Endothelial cell of umbilical vein (primary cell): Measurements from ENCODE around the gene PSMD5. TPM values are rescaled to one million over a fixed set of nuclear protein-coding genes. Genes with fewer than 3 reads are reported as not detected.

Source experiments
- BruUV-seq: library from RNA; stranded (reverse); fragments of 400-500 nt; replicated peaks from 2 replicates; lab custom pipeline; 2021; lab: Mats Ljungman, UMichigan
- CTCF ChIA-PET: fragments of 300-600, 350-600 bp; sonication (Branson Sonifier 250); formaldehyde crosslinking; loops from one replicate; lab custom pipeline; 2021; ENCODE audit warnings: antibody characterized with exemption, inconsistent platforms; lab: Charles Lee
- POLR2A ChIA-PET: fragments of 300-600, 350-600 bp; sonication (Branson Sonifier 250); formaldehyde crosslinking; loops from one replicate; lab custom pipeline; 2021; ENCODE audit warnings: antibody characterized with exemption, inconsistent platforms; lab: Charles Lee
- DNase-seq: peaks from one replicate; pipeline ENCODE4 v3.0.0-alpha.2; 2011; ENCODE audit warnings: low read depth, low spot score
- FAIRE-seq: peaks from 2 replicates; lab custom pipeline; 2011; peaks lifted over from hg19 to GRCh38; lab: Jason Lieb, UNC
- H2AFZ ChIP-seq: 2 replicates; pipeline ENCODE4 v1.6.0; 2012; ENCODE audit warnings: low read depth, low read length, control low read depth, inconsistent platforms
- H3K27ac ChIP-seq: 2 replicates; pipeline ENCODE4 v1.5.1; 2011; ENCODE audit warnings: low read depth, mild to moderate bottlenecking, control low read depth, low read length, moderate library complexity; ENCODE audit not compliant: insufficient read depth
- H3K27me3 ChIP-seq, 2 experiments: 2 replicates each; pipeline versions ENCODE4 v1.6.0 to v1.6.1; 2011; ENCODE audit warnings: low read length in 2 of 2, mixed read lengths in 1 of 2; ENCODE audit not compliant: control insufficient read depth in 2 of 2, insufficient read depth in 2 of 2
- H3K36me3 ChIP-seq, 2 experiments: 2 replicates in 1 of 2; 3 replicates in 1 of 2; pipeline ENCODE4 v1.5.1; 2011; ENCODE audit warnings: low read length in 2 of 2, mild to moderate bottlenecking in 1 of 2, moderate library complexity in 1 of 2; ENCODE audit not compliant: control insufficient read depth in 2 of 2, insufficient read depth in 2 of 2; ENCODE audit errors: extremely low read depth in 1 of 2
- H3K4me1 ChIP-seq: 3 replicates; pipeline ENCODE4 v1.5.1; 2011; ENCODE audit warnings: mild to moderate bottlenecking, low read length; ENCODE audit not compliant: control insufficient read depth, insufficient read depth; ENCODE audit errors: extremely low read depth
- H3K4me2 ChIP-seq: 2 replicates; pipeline ENCODE4 v1.6.1; 2011; ENCODE audit warnings: low read length, control low read depth, mixed read lengths; ENCODE audit not compliant: insufficient read depth
- H3K4me3 ChIP-seq, 3 experiments: fragments of 200-600 bp in 1 of 3; sonication (generic), shearing (Covaris generic) in 1 of 3; replicated peaks in 1 of 3; 2 replicates each; pipeline ENCODE4 v1.5.1; 2011 to 2016; ENCODE audit warnings: control low read depth in 3 of 3, low read length in 3 of 3, mild to moderate bottlenecking in 2 of 3, inconsistent platforms in 1 of 3, low read depth in 1 of 3, moderate library complexity in 1 of 3; ENCODE audit not compliant: insufficient read depth in 1 of 3
- H3K79me2 ChIP-seq: 2 replicates; pipeline ENCODE4 v1.6.0; 2012; ENCODE audit warnings: low read length, inconsistent platforms; ENCODE audit not compliant: control insufficient read depth, insufficient read depth
- H3K9ac ChIP-seq: replicated peaks from 2 replicates; pipeline ENCODE3; 2011; ENCODE audit warnings: low read length, control low read depth; ENCODE audit not compliant: insufficient read depth; ENCODE audit errors: extremely low read depth
- H3K9me1 ChIP-seq: replicated peaks from 3 replicates; pipeline ENCODE4 v1.6.0; 2011; ENCODE audit warnings: mild to moderate bottlenecking, low read length; ENCODE audit not compliant: control insufficient read depth, insufficient read depth; ENCODE audit errors: extremely low read depth
- H3K9me3 ChIP-seq: replicated peaks from 2 replicates; pipeline ENCODE4 v1.5.1; 2012; ENCODE audit warnings: low read length, inconsistent platforms; ENCODE audit not compliant: control insufficient read depth, insufficient read depth
- H4K20me1 ChIP-seq: replicated peaks from 2 replicates; pipeline ENCODE3; 2011; ENCODE audit warnings: mild to moderate bottlenecking, low read length; ENCODE audit not compliant: control insufficient read depth, insufficient read depth; ENCODE audit errors: extremely low read depth
- EZH2 ChIP-seq: IDR thresholded peaks from 2 replicates; pipeline ENCODE4 v1.6.1; 2012; ENCODE audit warnings: borderline replicate concordance, low read depth, mild to moderate bottlenecking, moderate library complexity, low read length, inconsistent platforms; ENCODE audit not compliant: severe bottlenecking
- FOS ChIP-seq: IDR thresholded peaks from 2 replicates; pipeline ENCODE4 v1.6.1; 2011; ENCODE audit warnings: mild to moderate bottlenecking, low read length, moderate library complexity, borderline replicate concordance; ENCODE audit not compliant: insufficient read depth
- GATA2 ChIP-seq: IDR thresholded peaks from 2 replicates; pipeline ENCODE4 v1.7.0; 2011; ENCODE audit warnings: low read depth, mild to moderate bottlenecking, moderate library complexity, mixed read lengths, low read length; ENCODE audit not compliant: insufficient read length, insufficient read depth
- JUN ChIP-seq: IDR thresholded peaks from 2 replicates; pipeline ENCODE4 v1.6.1; 2011; ENCODE audit warnings: borderline replicate concordance, low read depth; ENCODE audit not compliant: insufficient read length, insufficient read depth
- MAX ChIP-seq: IDR thresholded peaks from 2 replicates; pipeline ENCODE4 v1.6.1; 2011; ENCODE audit not compliant: insufficient read depth, insufficient read length
- MYC ChIP-seq: IDR thresholded peaks from one replicate; pipeline ENCODE4 v1.6.1; 2011; ENCODE audit warnings: mild to moderate bottlenecking, low read depth, low read length
- POLR2A ChIP-seq: IDR thresholded peaks from 2 replicates; pipeline ENCODE4 v1.6.1; 2012; ENCODE audit warnings: low read depth, mild to moderate bottlenecking, control low read depth, low read length
- POLR2AphosphoS5 ChIP-seq: IDR thresholded peaks from 2 replicates; pipeline ENCODE4 v1.6.1; 2012; ENCODE audit warnings: low read depth, mild to moderate bottlenecking, control low read depth, low read length, moderate library complexity; ENCODE audit not compliant: insufficient read depth
- dilution Hi-C: fragments of 300-500 bp; cut with MboI; formaldehyde crosslinking; loops from one replicate; pipeline ENCODE4 v1.15.0; 2019; ENCODE audit warnings: low sequenced_read_pairs; ENCODE audit not compliant: extremely low pct_ligation_motif_present
- intact Hi-C: fragments of 100-400 bp; cut with micrococcal nuclease; formaldehyde crosslinking; loops from one replicate; pipeline ENCODE4 v1.10.0; 2022
- polyA plus RNA-seq, 4 experiments: library from polyadenylated mRNA; depleted of rRNA in 3 of 4; stranded (reverse) in 3 of 4; unstranded in 1 of 4; fragments of >200 nt; gene quantifications; 2 replicates each; pipeline versions ENCODE4 v1.2.1 to v1.2.3, GENCODE V29; 2011 to 2012; ENCODE audit warnings: missing spikeins in 1 of 4
- total RNA-seq: library from RNA; stranded (reverse); gene quantifications from 2 replicates; pipeline ENCODE4 v1.2.3, GENCODE V29; 2021
- TF ChIP-seq, protein P1 (sequence below), 2 donors: IDR thresholded peaks; 1 replicate in 1 of 2; 2 replicates in 1 of 2; pipeline ENCODE4 v1.5.1; 2011; ENCODE audit warnings: low read length in 2 of 2, mild to moderate bottlenecking in 2 of 2, moderate library complexity in 2 of 2, control low read depth in 1 of 2, inconsistent platforms in 1 of 2, low read depth in 1 of 2; ENCODE audit not compliant: insufficient read depth in 1 of 2; ENCODE audit errors: extremely low read depth in 1 of 2

The PSMD5 gene
- total and polyA plus RNA-seq, 2 donors (not counting 3 experiments of a cell fraction or from before 2014, with no cell fraction given): 20.4 to 70.2 TPM

- Histone ChIP-seq H3K79me2 (no peaks in the 10 kb centered on the region), H3K9me1 (no peaks in the 10 kb centered on the region), H3K4me2 (no peak overlapping the region), H3K27me3 (no peaks in the 10 kb centered on the region), H3K27ac (no peak overlapping the region), H4K20me1 (no peaks in the 10 kb centered on the region), H3K4me1 (no peaks in the 10 kb centered on the region), H3K4me3 (no peak overlapping the region), H3K9me3 (no peaks in the 10 kb centered on the region), H2AFZ (no peak overlapping the region), H3K9ac (no peak overlapping the region), H3K36me3 (peaks cover 9 to 14% of the 10 kb centered on the region in 2 experiments)
- DNase-seq (no peak), FAIRE-seq (no peak)
- ChIA-PET CTCF (interaction anchor here (1.0 to 2.7 kb wide), 4 partner anchors 10 to 213 kb away, joined by 4 to 9 read pairs (median 4); no protein-coding TSS in a partner anchor), POLR2A (no interaction called here)
- TF ChIP-seq POLR2A: no peak
- TF ChIP-seq, protein P1, sequence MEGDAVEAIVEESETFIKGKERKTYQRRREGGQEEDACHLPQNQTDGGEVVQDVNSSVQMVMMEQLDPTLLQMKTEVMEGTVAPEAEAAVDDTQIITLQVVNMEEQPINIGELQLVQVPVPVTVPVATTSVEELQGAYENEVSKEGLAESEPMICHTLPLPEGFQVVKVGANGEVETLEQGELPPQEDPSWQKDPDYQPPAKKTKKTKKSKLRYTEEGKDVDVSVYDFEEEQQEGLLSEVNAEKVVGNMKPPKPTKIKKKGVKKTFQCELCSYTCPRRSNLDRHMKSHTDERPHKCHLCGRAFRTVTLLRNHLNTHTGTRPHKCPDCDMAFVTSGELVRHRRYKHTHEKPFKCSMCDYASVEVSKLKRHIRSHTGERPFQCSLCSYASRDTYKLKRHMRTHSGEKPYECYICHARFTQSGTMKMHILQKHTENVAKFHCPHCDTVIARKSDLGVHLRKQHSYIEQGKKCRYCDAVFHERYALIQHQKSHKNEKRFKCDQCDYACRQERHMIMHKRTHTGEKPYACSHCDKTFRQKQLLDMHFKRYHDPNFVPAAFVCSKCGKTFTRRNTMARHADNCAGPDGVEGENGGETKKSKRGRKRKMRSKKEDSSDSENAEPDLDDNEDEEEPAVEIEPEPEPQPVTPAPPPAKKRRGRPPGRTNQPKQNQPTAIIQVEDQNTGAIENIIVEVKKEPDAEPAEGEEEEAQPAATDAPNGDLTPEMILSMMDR (IDR thresholded peaks at IDR 0.05; ENCODE audit: extremely low read depth in 1 of 2, insufficient read depth in 1 of 2, low read depth in 1 of 2, low read length in 2 of 2): no peak
- TF ChIP-seq JUN: no peak
- TF ChIP-seq FOS: no peak
- TF ChIP-seq EZH2: no peak
- TF ChIP-seq GATA2: no peak
- no peak for TF ChIP-seq MYC
- no peak for TF ChIP-seq MAX
- no peak for TF ChIP-seq POLR2AphosphoS5
- intact Hi-C loops: no loop called here
- no TSS peak for BruUV-seq
- dilution Hi-C loops: no loop called here
Observed at GRCh38 chr9:120773256-120773655, 69.5 kb downstream of the PSMD5 start.
